NOMO-1 treated with dmso at 0.1 percent for 144 hours (cell line): ENCODE measurements around the gene NOBOX.
"Not testable (repeated sequence)": the region's sequence is repeated elsewhere in the genome, so short reads cannot be mapped to it uniquely, and the experiment has no call there.

Experiments used
- DNase-seq: peaks from one replicate; lab custom pipeline; 2025; ENCODE audit not compliant: unreplicated experiment; lab: John Stamatoyannopoulos, UW

Gene NOBOX

GRCh38 chr7:144403649-144404061 is at the start of gene NOBOX:
Gene NOBOX (minus strand): TSS chr7:144403693.
- DNase-seq, result no peak

- DNase-seq, result no peak
These were observed 48.6 kb upstream of the NOBOX start for GRCh38 chr7:144452064-144452463.

- no peak for DNase-seq
These were observed 42.1 kb upstream of the NOBOX start for GRCh38 chr7:144445590-144445989.

GRCh38 chr7:144439717-144440205 is 36.3 kb upstream of the NOBOX start:
- DNase-seq, result no peak

DNA sequence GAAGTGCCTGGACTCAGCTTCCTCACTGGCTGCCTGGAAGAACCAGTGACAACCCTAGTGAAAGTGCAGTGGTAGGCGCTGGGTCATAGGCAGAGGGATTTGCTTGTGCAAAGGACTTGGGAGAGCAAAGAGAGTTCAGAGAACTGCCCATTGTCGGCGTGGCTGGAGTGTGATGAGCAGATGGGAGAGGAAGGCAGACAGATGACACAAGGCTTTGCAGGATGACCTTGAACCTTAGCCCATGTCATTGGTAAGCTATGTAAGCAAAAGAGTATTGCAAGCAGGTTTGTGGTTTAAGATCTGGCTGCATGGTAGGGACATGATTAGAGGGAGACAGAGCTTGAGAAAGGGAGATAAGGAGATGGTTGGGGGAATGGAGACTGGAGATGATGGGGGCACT is 35.3 kb upstream of the NOBOX start:
- DNase-seq, result no peak

GRCh38 chr7:144437370-144438191 is 34.1 kb upstream of the NOBOX start:
- no peak for DNase-seq

DNA sequence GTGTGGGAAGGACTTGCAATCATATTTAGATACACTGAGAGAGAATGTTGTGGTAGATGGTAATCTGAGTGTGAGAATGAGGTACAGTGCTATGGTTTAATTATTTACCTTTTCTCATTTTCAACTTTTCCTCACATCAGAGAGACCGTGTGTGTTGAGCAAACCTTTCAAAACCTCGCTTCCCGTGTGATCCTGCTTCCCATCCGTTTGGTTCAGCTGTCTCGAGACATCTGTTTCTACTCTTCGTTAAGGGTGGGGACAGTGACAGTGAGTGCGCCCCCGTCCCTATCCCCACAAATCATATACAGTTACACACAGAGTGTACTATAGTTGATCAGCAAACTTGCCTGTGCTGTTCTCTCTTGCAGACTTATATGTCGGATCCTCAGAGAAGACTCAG is 33.0 kb upstream of the NOBOX start:
- no peak for DNase-seq

- DNase-seq, result no peak
These were observed 24.9 kb upstream of the NOBOX start for GRCh38 chr7:144428431-144428830.

GRCh38 chr7:144427539-144427938 is 24.0 kb upstream of the NOBOX start:
- not testable (repeated sequence) for DNase-seq

DNA sequence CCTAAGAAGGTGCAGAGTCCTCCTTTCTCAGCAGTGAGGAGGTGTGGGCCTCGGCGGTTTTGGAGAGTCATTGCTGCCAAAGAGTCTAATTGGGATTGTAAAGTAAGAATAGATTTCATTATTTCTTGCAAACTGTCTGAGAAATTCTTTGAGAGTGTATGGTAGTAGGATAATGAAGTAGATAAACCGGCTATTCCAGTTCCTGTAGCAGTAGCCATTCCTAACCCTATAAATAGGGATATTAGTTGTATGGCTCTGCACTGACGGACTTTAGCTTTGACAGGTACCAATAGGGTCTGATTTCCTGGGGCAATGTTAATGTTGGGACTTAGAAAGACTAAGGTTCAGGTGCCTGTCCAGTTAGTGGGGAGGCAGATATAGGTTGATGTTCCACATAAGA is 15.4 kb upstream of the NOBOX start:
- not testable (repeated sequence) for DNase-seq

DNA sequence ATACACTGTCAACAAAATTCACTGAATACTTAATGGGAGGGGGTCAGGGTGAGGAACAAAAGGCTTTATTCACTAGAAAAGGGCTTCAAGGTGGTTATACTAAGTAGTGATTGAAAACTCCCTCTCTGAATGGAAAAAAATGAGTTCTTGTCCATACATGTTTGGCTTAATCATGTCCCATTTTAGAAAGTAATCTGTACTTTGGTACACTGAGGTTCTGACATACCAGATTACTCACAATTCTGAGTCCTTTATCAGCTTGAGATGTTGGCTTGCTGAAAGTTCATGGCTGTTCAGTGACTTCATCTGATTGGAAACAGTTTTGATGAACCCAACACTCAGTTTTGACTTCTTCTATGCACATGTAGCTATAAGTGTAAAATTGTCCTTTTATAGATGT is 12.8 kb upstream of the NOBOX start:
- no peak for DNase-seq

DNA sequence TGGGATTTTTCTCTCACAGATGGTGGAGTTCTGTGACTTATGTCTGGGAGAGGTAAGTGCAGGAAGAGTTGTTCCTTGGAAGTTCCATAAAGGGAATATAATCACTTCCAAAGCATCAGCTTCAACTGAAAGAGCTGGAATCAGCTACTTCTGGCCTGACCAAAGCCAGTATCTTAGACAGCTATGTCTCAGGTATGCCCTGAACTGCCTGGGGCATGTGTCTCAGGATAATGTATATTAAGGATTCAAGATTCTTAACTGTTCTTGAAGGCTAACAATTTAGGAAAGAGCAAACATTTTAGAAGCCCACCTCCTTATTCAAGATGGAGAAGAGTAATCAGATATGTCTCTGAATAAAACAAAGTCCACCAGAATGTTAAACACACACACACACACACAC is 12.4 kb upstream of the NOBOX start:
- no peak for DNase-seq

DNA sequence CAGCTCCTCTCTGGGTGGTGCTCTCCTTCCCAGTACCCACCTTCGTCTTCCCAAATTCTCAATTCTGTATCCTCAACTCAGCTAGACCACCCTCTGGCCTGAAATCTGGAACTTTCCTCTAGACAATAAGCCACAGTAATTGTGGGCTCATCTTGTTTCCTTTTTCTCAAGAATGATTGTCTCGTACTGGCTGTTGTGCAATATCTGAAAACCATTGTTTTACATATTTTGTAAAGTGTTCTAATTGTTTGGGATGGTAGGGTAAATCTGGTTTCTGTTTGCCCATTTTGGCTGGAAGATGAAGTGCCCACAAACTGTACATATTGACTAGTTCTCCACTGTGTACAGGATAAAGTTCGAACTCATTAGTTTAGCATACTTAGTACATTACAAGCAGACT is 11.3 kb upstream of the NOBOX start:
- DNase-seq, result no peak

DNA sequence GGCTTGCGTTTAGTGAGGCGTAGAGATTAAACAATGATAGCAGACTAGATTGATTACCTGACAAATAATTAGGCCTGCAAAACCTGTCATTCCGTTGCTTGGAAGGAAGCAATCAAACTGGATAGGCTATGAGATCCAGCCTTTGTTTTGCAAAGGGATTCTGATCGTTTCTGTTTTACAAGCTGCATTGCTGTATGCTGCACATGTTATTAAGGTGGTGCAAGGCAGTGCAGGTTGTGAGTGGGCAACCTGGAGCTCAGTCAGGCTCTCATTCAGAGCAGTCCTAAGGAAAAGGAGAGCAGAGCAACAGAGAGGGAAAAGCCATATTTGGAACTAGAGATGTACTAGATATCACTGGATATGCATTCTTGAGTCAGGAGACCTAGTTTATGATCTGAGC is 6.9 kb upstream of the NOBOX start:
- no peak for DNase-seq

- DNase-seq, result no peak
These were observed 4.6 kb upstream of the NOBOX start for GRCh38 chr7:144408121-144408520.

- no peak for DNase-seq
These were observed 3.9 kb upstream of the NOBOX start for GRCh38 chr7:144407266-144407931.

- no peak for DNase-seq
These were observed 1.5 kb upstream of the NOBOX start for GRCh38 chr7:144404946-144405345.

- DNase-seq, result no peak
These were observed 391 bp downstream of the NOBOX start for GRCh38 chr7:144403102-144403501.

DNA sequence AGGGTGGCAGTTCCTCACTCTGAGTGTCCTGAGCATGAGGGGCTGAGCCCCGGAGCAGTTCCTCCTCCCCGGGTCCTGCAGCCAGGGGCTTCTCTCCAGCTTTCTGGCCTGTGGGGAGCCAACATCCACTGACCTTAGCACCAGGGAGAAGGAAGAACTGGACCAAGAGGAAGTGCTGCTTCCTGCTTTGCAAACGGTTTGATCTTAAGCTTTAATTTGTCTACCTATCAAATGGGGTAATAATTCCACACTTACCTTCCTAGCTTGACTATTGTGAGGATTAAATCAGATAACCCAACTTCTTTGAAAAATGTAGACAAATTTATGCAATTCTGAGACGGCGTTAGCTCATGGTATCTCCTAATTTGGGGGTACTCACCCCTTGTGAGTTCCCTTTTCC is 2.0 kb downstream of the NOBOX start:
- DNase-seq, result no peak

DNA sequence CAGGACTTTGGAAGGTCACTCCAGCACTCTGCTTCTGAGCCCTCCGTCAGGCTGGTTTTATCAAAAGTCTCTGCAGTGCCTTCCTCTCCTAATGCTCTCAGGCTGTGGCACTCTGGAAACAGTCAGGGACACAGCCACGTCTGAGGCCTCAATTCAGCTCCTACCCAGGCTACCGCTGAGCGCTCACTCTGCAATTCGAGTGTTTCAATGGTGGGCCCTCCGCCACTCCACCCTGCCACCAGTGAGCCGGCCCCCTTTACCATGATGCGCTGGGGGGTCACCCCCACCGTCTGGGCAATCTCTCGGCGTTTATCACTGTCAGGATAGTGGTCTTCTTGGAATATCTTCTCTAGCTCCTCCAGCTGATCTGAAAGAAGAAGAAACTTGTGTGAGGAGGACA is 3.5 kb downstream of the NOBOX start:
- DNase-seq, result no peak

GRCh38 chr7:144398911-144399310 is 4.6 kb downstream of the NOBOX start:
- no peak for DNase-seq

DNA sequence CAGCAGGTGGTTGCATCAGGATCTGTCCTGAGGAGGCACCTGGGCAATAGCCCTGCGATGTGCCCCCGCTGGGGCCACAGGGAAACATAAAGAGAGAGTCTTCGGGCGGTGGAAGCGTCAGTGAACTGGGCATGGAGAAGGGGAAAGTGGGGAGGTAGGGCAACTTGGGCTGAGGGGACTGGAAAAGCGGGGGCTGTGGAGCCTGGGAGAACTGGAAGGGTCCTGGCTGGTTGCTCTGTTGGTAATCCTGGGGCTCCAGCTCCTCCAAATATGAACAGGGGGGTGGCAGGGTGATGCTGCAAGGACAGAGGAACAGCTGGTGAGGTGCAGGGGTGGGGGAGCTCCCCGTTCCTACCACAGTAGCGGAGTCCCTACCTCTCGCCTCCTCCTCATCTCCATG is 5.2 kb downstream of the NOBOX start:
- DNase-seq, result no peak
